Measurements from ENCODE around the gene TMA7B.

DNA sequence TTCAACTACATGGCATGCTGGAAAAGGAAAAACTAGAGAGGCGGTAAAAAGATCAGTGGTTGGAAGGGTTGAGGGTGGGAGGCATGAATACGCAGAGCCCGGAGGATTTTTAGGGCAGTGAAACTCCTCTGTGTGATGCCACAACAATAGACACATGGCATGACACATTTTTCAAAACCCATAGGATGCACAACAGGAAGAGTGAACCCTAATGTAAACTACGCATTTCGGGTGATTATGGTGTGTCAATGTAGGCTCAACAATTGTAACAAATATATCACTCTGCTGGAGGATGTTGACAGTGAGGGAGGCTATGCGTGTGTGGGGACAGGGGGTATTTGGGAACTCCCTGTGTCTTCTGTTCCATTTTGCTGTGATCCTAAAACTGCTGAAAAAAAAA, 18.9 kb downstream of the TMA7B start:
- TF ChIP-seq, protein P1, sequence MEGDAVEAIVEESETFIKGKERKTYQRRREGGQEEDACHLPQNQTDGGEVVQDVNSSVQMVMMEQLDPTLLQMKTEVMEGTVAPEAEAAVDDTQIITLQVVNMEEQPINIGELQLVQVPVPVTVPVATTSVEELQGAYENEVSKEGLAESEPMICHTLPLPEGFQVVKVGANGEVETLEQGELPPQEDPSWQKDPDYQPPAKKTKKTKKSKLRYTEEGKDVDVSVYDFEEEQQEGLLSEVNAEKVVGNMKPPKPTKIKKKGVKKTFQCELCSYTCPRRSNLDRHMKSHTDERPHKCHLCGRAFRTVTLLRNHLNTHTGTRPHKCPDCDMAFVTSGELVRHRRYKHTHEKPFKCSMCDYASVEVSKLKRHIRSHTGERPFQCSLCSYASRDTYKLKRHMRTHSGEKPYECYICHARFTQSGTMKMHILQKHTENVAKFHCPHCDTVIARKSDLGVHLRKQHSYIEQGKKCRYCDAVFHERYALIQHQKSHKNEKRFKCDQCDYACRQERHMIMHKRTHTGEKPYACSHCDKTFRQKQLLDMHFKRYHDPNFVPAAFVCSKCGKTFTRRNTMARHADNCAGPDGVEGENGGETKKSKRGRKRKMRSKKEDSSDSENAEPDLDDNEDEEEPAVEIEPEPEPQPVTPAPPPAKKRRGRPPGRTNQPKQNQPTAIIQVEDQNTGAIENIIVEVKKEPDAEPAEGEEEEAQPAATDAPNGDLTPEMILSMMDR (IDR thresholded peaks at IDR 0.05; ENCODE audit: low read depth, low read length, poor library complexity, severe bottlenecking), result no peak
- TF ChIP-seq EZH2phosphoT487 (IDR thresholded peaks at IDR 0.05; ENCODE audit: borderline replicate concordance, low read length), result no peak
